Measurements from ENCODE around the gene POLR1A. TPM values are rescaled to one million over a fixed set of nuclear protein-coding genes. Genes with fewer than 3 reads are reported as not detected.

The POLR1A gene
- total and polyA plus RNA-seq, 2 donors (not counting 3 experiments of a cell fraction or from before 2014, with no cell fraction given): 7.6 to 40.7 TPM

DNA sequence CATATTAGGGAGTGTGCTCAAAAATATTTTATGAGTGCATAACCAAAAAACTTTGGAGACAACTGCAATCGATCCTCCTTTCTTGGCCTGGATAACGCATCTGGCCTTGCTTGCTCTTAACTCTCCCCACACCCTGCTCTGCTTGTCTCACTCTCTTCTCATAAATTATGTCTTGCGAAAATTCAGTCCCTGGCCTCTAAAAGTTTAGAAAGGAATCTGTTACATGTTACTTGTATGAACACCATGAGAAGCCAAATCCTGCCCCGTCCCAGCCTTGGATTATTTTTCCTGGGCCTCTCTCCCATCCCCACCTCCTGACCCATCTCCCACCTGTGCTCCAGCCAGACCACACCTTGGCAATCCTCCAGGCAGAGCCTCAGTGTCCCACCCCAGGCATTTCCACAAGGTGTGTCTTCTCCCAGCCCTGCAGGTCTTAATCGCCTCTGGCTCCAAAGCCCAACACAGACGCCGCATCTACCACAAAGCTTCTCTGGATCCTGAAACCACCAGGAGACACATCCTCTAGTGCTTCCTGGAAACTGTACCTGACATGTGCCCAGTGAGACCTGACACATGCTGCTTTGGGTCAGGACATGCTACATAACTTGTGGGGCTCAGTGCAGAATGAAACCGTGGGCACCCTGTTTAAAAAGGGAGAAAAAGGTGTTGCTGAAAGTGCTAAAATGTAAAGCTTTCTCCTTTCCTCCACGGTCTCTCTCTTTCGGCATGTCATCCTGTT is 117.3 kb downstream of the POLR1A start:
- CTCF ChIA-PET: interaction anchor here (1.6 kb wide), 1 partner anchor 99 kb away, joined by 6 read pairs; no protein-coding TSS in a partner anchor
- FAIRE-seq (no peak), DNase-seq (ENCODE audit: low read depth, low spot score) (no peak)
- no peaks in the 10 kb centered on the region for H3K4me1 ChIP-seq (ENCODE audit: control insufficient read depth, extremely low read depth, insufficient read depth, low read length)
- intact Hi-C loops (cut with micrococcal nuclease): no loop called here
- no peak for TF ChIP-seq EZH2 (IDR thresholded peaks at IDR 0.05; ENCODE audit: borderline replicate concordance, low read depth, low read length, severe bottlenecking)
- TF ChIP-seq FOS (IDR thresholded peaks at IDR 0.05; ENCODE audit: borderline replicate concordance, insufficient read depth, low read length): no peak
- TF ChIP-seq POLR2AphosphoS5 (IDR thresholded peaks at IDR 0.05; ENCODE audit: insufficient read depth, low read depth, low read length): no peak
- no peak for TF ChIP-seq GATA2 (IDR thresholded peaks at IDR 0.05; ENCODE audit: insufficient read depth, insufficient read length, low read depth, low read length)
- no peak for TF ChIP-seq POLR2A (IDR thresholded peaks at IDR 0.05; ENCODE audit: low read depth, low read length)
- TF ChIP-seq, protein P1, sequence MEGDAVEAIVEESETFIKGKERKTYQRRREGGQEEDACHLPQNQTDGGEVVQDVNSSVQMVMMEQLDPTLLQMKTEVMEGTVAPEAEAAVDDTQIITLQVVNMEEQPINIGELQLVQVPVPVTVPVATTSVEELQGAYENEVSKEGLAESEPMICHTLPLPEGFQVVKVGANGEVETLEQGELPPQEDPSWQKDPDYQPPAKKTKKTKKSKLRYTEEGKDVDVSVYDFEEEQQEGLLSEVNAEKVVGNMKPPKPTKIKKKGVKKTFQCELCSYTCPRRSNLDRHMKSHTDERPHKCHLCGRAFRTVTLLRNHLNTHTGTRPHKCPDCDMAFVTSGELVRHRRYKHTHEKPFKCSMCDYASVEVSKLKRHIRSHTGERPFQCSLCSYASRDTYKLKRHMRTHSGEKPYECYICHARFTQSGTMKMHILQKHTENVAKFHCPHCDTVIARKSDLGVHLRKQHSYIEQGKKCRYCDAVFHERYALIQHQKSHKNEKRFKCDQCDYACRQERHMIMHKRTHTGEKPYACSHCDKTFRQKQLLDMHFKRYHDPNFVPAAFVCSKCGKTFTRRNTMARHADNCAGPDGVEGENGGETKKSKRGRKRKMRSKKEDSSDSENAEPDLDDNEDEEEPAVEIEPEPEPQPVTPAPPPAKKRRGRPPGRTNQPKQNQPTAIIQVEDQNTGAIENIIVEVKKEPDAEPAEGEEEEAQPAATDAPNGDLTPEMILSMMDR (IDR thresholded peaks at IDR 0.05; ENCODE audit: extremely low read depth in 1 of 2, insufficient read depth in 1 of 2, low read depth in 1 of 2, low read length in 2 of 2): no peak
- TF ChIP-seq, protein P2, sequence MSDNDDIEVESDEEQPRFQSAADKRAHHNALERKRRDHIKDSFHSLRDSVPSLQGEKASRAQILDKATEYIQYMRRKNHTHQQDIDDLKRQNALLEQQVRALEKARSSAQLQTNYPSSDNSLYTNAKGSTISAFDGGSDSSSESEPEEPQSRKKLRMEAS (IDR thresholded peaks at IDR 0.05; ENCODE audit: insufficient read depth, insufficient read length): no peak
- TF ChIP-seq MYC (IDR thresholded peaks at IDR 0.05; ENCODE audit: low read depth, low read length): no peak
- TF ChIP-seq JUN (IDR thresholded peaks at IDR 0.05; ENCODE audit: borderline replicate concordance, insufficient read depth, insufficient read length, low read depth): no peak
- H3K9me1 ChIP-seq (replicated peaks; ENCODE audit: control insufficient read depth, extremely low read depth, insufficient read depth, low read length): no peaks in the 10 kb centered on the region
- H3K79me2 ChIP-seq (ENCODE audit: control insufficient read depth, insufficient read depth, low read length): no peaks in the 10 kb centered on the region
- no peak overlapping the region for H2AFZ ChIP-seq (ENCODE audit: low read depth, low read length)
- no peak overlapping the region for H3K9ac ChIP-seq (replicated peaks; ENCODE audit: extremely low read depth, insufficient read depth, low read length)
- no peaks in the 10 kb centered on the region for H3K9me3 ChIP-seq (replicated peaks; ENCODE audit: control insufficient read depth, insufficient read depth, low read length)
- H3K27me3 ChIP-seq (ENCODE audit: control insufficient read depth in 2 of 2, insufficient read depth in 2 of 2, low read length in 2 of 2): no peaks in the 10 kb centered on the region
- no TSS peak for BruUV-seq (replicated peaks)
- H3K27ac ChIP-seq (ENCODE audit: insufficient read depth, low read depth, low read length): no peak overlapping the region
- POLR2A ChIA-PET: no interaction called here
- no peaks in the 10 kb centered on the region for H4K20me1 ChIP-seq (replicated peaks; ENCODE audit: control insufficient read depth, extremely low read depth, insufficient read depth, low read length)
- dilution Hi-C loops (cut with MboI; ENCODE audit: extremely low pct_ligation_motif_present, low sequenced_read_pairs): no loop called here
- H3K4me2 ChIP-seq (ENCODE audit: insufficient read depth, low read length): no peak overlapping the region
- no peaks in the 10 kb centered on the region for H3K36me3 ChIP-seq (ENCODE audit: control insufficient read depth in 2 of 2, extremely low read depth in 1 of 2, insufficient read depth in 2 of 2, low read length in 2 of 2)
- H3K4me3 ChIP-seq (replicated peaks in 1 of 3; ENCODE audit: insufficient read depth in 1 of 3, low read depth in 1 of 3, low read length in 3 of 3): no peak overlapping the region

Data from endothelial cell of umbilical vein (primary cell).